B cell (primary cell): ENCODE data around the gene MAG. TPM values are rescaled to one million over a fixed set of nuclear protein-coding genes. Genes with fewer than 3 reads are reported as not detected.

Experiments used
- ATAC-seq: fragments of 200-7000 bp; cut with Tn5 transposase; one replicate; pipeline ENCODE4 v1.10.0; 2021; ENCODE audit warnings: low read depth, mild to moderate bottlenecking, moderate number of reproducible peaks, moderate library complexity
- CTCF ChIA-PET: fragments of 350-600 bp; sonication (Branson Sonifier 250); formaldehyde crosslinking; loops from one replicate; lab custom pipeline; 2021; ENCODE audit warnings: antibody characterized with exemption, inconsistent platforms; lab: Charles Lee
- POLR2A ChIA-PET: fragments of 350-600 bp; sonication (Branson Sonifier 250); formaldehyde crosslinking; loops from one replicate; lab custom pipeline; 2021; ENCODE audit warnings: antibody characterized with exemption; lab: Charles Lee
- DNase-seq: peaks from one replicate; pipeline ENCODE4 v3.0.0; 2013
- H2AFZ ChIP-seq: 2 replicates; pipeline ENCODE4 v1.6.1; 2012; ENCODE audit warnings: mild to moderate bottlenecking, low read depth, low read length; ENCODE audit not compliant: insufficient read depth, poor library complexity, severe bottlenecking
- H3K27ac ChIP-seq, 2 donors: 1 replicate in 1 of 2; 2 replicates in 1 of 2; pipeline ENCODE4 v1.5.1; 2012 to 2013; ENCODE audit warnings: low read length in 2 of 2, mild to moderate bottlenecking in 2 of 2, moderate library complexity in 1 of 2
- H3K27me3 ChIP-seq, 4 experiments: fragments of 200-600 bp in 1 of 4; sonication (generic) in 1 of 4; replicated peaks in 1 of 4; 1 replicate in 2 of 4; 2 replicates in 2 of 4; pipeline versions ENCODE4 v1.6.1 to v1.7.0; 2013 to 2016; ENCODE audit warnings: low read length in 3 of 4, mild to moderate bottlenecking in 2 of 4, mixed read lengths in 1 of 4, moderate library complexity in 1 of 4; ENCODE audit not compliant: insufficient read depth in 4 of 4, control insufficient read depth in 3 of 4; ENCODE audit errors: control extremely low read depth in 1 of 4
- H3K36me3 ChIP-seq, 2 experiments: replicated peaks in 1 of 2; 1 replicate in 1 of 2; 2 replicates in 1 of 2; pipeline versions ENCODE4 v1.6.1 to v1.7.1; 2013; ENCODE audit warnings: low read length in 1 of 2; ENCODE audit not compliant: insufficient read depth in 2 of 2, control insufficient read depth in 1 of 2; ENCODE audit errors: control extremely low read depth in 1 of 2, extremely low read depth in 1 of 2
- H3K4me1 ChIP-seq, 2 donors: fragments of 200-600 bp in 1 of 2; sonication (generic) in 1 of 2; 1 replicate in 1 of 2; 2 replicates in 1 of 2; pipeline versions ENCODE4 v1.5.1 to v1.6.1; 2013 to 2017; ENCODE audit warnings: low read length in 2 of 2; ENCODE audit not compliant: control insufficient read depth in 2 of 2, insufficient read depth in 2 of 2
- H3K4me2 ChIP-seq: replicated peaks from 2 replicates; pipeline ENCODE3; 2012; ENCODE audit warnings: mild to moderate bottlenecking, low read depth, low read length; ENCODE audit not compliant: poor library complexity, severe bottlenecking
- H3K4me3 ChIP-seq, 5 experiments: fragments of 200-600 bp in 1 of 5; sonication (generic) in 1 of 5; 1 replicate in 3 of 5; 2 replicates in 2 of 5; pipeline versions ENCODE4 v1.5.1 to v1.7.0; 2011 to 2016; ENCODE audit warnings: low read length in 4 of 5, mild to moderate bottlenecking in 4 of 5, low read depth in 2 of 5, control low read depth in 1 of 5, moderate library complexity in 1 of 5; ENCODE audit not compliant: insufficient read depth in 1 of 5; ENCODE audit errors: control extremely low read depth in 1 of 5, extremely low read depth in 1 of 5
- H3K79me2 ChIP-seq: fragments of 200-600 bp; sonication (generic); one replicate; pipeline ENCODE4 v1.6.0; 2016; ENCODE audit warnings: low read length; ENCODE audit not compliant: control insufficient read depth, insufficient read depth
- H3K9ac ChIP-seq: fragments of 200-600 bp; sonication (generic); 2 replicates; pipeline ENCODE4 v1.6.1; 2017; ENCODE audit warnings: mild to moderate bottlenecking, low read length, moderate library complexity
- H3K9me3 ChIP-seq, 3 donors: one replicate each; pipeline versions ENCODE4 v1.6.1 to v1.7.1; 2013; ENCODE audit warnings: low read length in 2 of 3; ENCODE audit not compliant: control insufficient read depth in 2 of 3, insufficient read depth in 1 of 3; ENCODE audit errors: control extremely low read depth in 1 of 3
- H4K20me1 ChIP-seq: 2 replicates; pipeline ENCODE4 v1.6.0; 2012; ENCODE audit warnings: mild to moderate bottlenecking, low read length; ENCODE audit not compliant: insufficient read depth, control insufficient read depth, poor library complexity, severe bottlenecking
- H3K27ac Mint-ChIP-seq: one replicate; pipeline ENCODE4 v1.8.0; 2021; ENCODE audit warnings: mixed read lengths
- H3K27me3 Mint-ChIP-seq: one replicate; pipeline ENCODE4 v1.8.0; 2021; ENCODE audit warnings: mixed read lengths
- H3K4me1 Mint-ChIP-seq: one replicate; pipeline ENCODE4 v1.8.0; 2021; ENCODE audit warnings: mixed read lengths
- H3K4me3 Mint-ChIP-seq: one replicate; pipeline ENCODE4 v1.8.0; 2021; ENCODE audit warnings: mixed read lengths
- H3K9me3 Mint-ChIP-seq: one replicate; pipeline ENCODE4 v1.8.0; 2022; ENCODE audit warnings: mixed read lengths; ENCODE audit not compliant: insufficient read depth
- CTCF ChIP-seq: fragments of 200-600 bp; IDR thresholded peaks from one replicate; pipeline ENCODE4 v1.8.0; 2022; ENCODE audit warnings: antibody characterized with exemption, mild to moderate bottlenecking
- EZH2 ChIP-seq: IDR thresholded peaks from 2 replicates; pipeline ENCODE4 v1.6.1; 2012; ENCODE audit warnings: borderline replicate concordance, low read depth, mild to moderate bottlenecking, moderate library complexity, low read length; ENCODE audit not compliant: insufficient read depth, poor library complexity, severe bottlenecking
- WGBS: methylation state at CpG from one replicate; pipeline ENCODE4 v1.1.5; 2013; ENCODE audit warnings: missing lambda C conversion rate; ENCODE audit not compliant: insufficient coverage; 5-methylcytosine and 5-hydroxymethylcytosine counted together
- intact Hi-C: fragments of 100-400 bp; cut with micrococcal nuclease; formaldehyde crosslinking; loops from one replicate; pipeline ENCODE4 v1.10.0; 2022
- polyA plus RNA-seq: library from polyadenylated mRNA; depleted of rRNA; stranded (reverse); fragments of >200 nt; gene quantifications from 2 replicates; pipeline ENCODE4 v1.2.3, GENCODE V29; 2012
- total RNA-seq, 2 donors: library from RNA; stranded (reverse); fragments of 120-200 nt in 1 of 2; gene quantifications; 1 replicate in 1 of 2; 2 replicates in 1 of 2; pipeline versions ENCODE4 v1.2.3 to v1.2.4, GENCODE V29; 2013 to 2022

The MAG gene
- total and polyA plus RNA-seq, 2 donors (not counting 1 experiment from before 2014, with no cell fraction given) = 0.12 to 0.58 TPM

- POLR2A ChIA-PET = interaction anchor here (0.6 kb wide), 1 partner anchor 61 kb away, joined by 3 read pairs; no protein-coding TSS in a partner anchor
- Histone ChIP-seq H3K79me2 (peaks cover 46% of the 10 kb centered on the region), H3K4me2 (no peak overlapping the region), H2AFZ (no peak overlapping the region), H3K27me3 (no peaks in the 10 kb centered on the region), H4K20me1 (peaks cover 32% of the 10 kb centered on the region), H3K9ac (no peak overlapping the region), H3K4me1 (peaks cover 30 to 33% of the 10 kb centered on the region in 2 donors), H3K4me3 (no peak overlapping the region), H3K27ac (no peak overlapping the region), H3K9me3 (no peaks in the 10 kb centered on the region), H3K36me3 (peaks cover 0 to 50% of the 10 kb centered on the region in 2 experiments)
- peak overlapping the region; percentile 59 for H3K27ac Mint-ChIP-seq
- DNase-seq (no peak), ATAC-seq (no peak)
- no peaks in the 10 kb centered on the region for H3K27me3 Mint-ChIP-seq
- TF ChIP-seq CTCF = no peak
- no peak for TF ChIP-seq EZH2
- H3K4me1 Mint-ChIP-seq = peaks cover 48% of the 10 kb centered on the region
- WGBS = 94% methylated on average over 25 of the region's 28 CpGs
- CTCF ChIA-PET = no interaction called here
- intact Hi-C loops = no loop called here
- H3K4me3 Mint-ChIP-seq = no peak overlapping the region
- H3K9me3 Mint-ChIP-seq = no peaks in the 10 kb centered on the region
Observed at GRCh38 chr19:35276706-35277281, 15.2 kb upstream of the MAG start.

- Histone ChIP-seq H3K4me3 (no peak overlapping the region), H3K27ac (no peak overlapping the region), H3K9me3 (no peaks in the 10 kb centered on the region), H3K36me3 (peaks cover 0 to 36% of the 10 kb centered on the region in 2 experiments), H4K20me1 (peaks cover 17% of the 10 kb centered on the region), H3K4me1 (peaks cover 38 to 41% of the 10 kb centered on the region in 2 donors), H3K27me3 (no peaks in the 10 kb centered on the region), H3K9ac (no peak overlapping the region), H2AFZ (no peak overlapping the region), H3K4me2 (no peak overlapping the region), H3K79me2 (peaks cover 33% of the 10 kb centered on the region)
- H3K27me3 Mint-ChIP-seq = no peaks in the 10 kb centered on the region
- intact Hi-C loops = no loop called here
- DNase-seq (no peak), ATAC-seq (no peak)
- POLR2A ChIA-PET = interaction anchor here (1.5 kb wide), 1 partner anchor 17 kb away, joined by 3 read pairs; no protein-coding TSS in a partner anchor
- H3K27ac Mint-ChIP-seq = no peak overlapping the region
- TF ChIP-seq CTCF = no peak
- no peak for TF ChIP-seq EZH2
- peaks cover 53% of the 10 kb centered on the region for H3K4me1 Mint-ChIP-seq
- no peak overlapping the region for H3K4me3 Mint-ChIP-seq
- WGBS = 98% methylated on average over 42 of the region's 45 CpGs
- CTCF ChIA-PET = interaction anchor here (1.2 kb wide), 1 partner anchor 52 kb away, joined by 3 read pairs; no protein-coding TSS in a partner anchor
- no peaks in the 10 kb centered on the region for H3K9me3 Mint-ChIP-seq
Observed at GRCh38 chr19:35278578-35279284, 13.2 kb upstream of the MAG start.
